SK-N-MC (cell line): ENCODE results near the gene ZNF804B.

Source experiments
- EZH2 ChIP-seq: fragments of 200-600 bp; sonication (generic); IDR thresholded peaks from one replicate; pipeline ENCODE4 v1.6.1; 2017; ENCODE audit warnings: antibody characterized with exemption
- FOXP2 ChIP-seq: optimal IDR thresholded peaks from 2 replicates; pipeline ENCODE3; 2011; ENCODE audit warnings: mild to moderate bottlenecking, moderate library complexity; ENCODE audit not compliant: insufficient read depth; ENCODE audit errors: extremely low read length, control extremely low read depth
- POLR2AphosphoS5 ChIP-seq: IDR thresholded peaks from 2 replicates; pipeline ENCODE4 v1.6.1; 2012; ENCODE audit warnings: mild to moderate bottlenecking, low read depth, low read length, borderline replicate concordance

DNA sequence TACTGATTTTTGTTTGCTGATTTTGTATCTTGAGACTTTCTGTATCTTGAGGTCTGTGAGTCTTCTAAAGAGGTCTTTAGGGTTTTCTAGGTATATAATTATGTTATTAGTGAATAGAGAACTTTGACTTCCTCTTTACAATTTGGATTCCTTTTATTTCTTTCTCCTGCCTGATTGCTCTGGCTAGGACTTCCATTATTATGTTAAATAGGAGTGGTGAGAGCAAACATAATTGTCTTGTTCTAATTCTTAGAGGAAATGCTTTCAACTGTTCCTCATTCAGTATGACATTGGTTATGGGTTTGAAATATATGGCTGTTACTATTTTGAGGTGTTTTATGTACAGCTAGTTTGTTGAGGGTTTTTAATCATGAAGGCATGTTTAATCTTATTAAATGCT lies 344.1 kb downstream of the ZNF804B start:
- TF ChIP-seq POLR2AphosphoS5: no peak
- TF ChIP-seq EZH2: no peak
- no peak for TF ChIP-seq FOXP2
